ENCODE results near the gene KNDC1.
"Not testable (repeated sequence)": the region's sequence is repeated elsewhere in the genome, so short reads cannot be mapped to it uniquely, and the experiment has no call there.

Gene KNDC1

GRCh38 chr10:133161486-133162109 is 1.6 kb downstream of the KNDC1 start:
- DNase-seq (ENCODE audit: low spot score), result no peak

- no peak for DNase-seq (ENCODE audit: low spot score)
Measured at GRCh38 chr10:133162178-133162909, 2.3 kb downstream of the KNDC1 start.

DNA sequence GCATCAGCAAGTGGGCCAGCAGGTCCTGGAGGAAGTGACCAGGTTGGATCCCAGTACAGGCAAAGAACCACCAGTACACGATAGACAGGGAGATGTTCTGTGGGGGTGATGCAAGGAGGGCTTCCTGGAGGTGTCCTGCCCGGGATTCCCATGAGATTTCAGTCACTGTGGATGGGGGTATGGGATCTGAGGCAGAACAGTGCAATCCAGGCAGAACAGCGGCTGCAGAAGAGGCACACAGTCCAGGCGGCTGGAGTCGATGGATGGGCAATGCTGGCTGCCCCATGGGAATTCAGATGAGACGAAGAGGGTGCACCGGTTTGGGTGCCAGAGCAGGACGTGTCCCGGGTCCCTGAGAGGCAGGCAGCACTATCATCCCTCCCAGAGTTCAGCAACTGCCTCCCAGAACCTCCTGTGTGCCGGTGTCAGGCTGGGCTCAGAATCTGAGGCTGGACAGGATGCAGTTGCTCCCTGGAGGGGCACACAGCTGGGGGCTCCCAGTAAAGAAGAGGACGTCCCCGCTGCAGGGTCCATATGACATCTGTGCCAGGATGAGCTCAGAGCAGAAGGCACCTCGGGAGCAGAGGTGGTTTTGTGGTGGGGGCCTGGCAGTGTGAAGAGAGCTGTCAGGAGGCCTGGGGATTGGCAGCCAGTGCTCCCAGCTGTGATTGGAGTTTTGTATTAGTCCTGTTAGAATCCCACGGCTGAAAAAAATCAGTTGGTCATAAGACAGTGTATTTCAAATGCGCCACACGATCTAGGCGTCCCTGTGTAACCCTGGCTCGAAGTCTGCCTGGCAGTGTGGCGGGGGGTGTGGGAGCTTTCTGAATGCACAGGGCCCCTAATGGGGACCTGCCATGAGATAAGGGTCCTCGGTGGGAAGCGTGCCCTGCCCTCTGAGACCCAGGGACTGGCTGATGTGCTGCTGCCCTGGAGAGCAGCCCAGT is 3.2 kb downstream of the KNDC1 start:
- DNase-seq (ENCODE audit: low spot score), result no peak

DNA sequence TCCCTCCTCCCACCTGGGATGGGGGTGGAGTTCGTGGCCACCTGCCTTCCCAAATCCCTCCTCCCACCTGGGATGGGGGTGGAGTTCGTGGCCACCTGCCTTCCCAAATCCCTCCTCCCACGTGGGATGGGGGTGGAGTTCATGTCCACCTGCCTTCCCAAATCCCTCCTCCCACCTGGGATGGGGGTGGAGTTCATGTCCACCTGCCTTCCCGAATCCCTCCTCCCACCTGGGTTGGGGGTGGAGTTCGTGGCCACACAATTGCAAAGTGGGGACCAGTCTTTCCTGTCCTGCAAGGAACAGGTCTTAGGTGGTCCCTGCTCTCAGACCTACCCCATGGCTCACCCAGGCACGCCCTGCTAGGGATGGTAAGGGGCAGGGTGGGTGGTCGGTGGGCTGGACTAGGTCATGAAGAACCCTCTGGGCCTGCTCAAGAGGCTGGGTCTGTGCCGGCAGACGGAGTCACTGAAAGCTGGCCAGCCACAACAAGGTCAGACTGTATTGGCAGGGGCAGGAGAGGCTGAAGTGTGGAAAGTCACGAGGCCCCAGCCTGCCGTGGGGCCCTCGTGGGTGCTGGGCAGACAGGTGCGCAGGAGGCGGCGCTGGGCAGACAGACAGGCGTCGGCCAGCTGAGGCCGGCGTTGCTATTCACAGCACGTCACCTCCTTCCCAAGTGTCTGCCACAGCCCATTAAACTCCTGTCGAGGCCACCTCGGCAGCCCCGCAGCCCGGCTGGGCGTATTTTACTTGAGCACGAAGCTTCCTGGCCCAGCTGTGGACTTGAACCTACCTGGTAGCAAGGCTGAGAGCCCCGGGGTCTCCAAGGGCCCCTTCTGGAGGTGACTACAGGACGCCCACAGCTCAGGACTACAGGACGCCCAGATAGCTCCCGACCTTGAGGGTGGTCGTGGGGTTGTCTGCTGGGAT is 4.1 kb downstream of the KNDC1 start:
- no peak for DNase-seq (ENCODE audit: low spot score)

DNA sequence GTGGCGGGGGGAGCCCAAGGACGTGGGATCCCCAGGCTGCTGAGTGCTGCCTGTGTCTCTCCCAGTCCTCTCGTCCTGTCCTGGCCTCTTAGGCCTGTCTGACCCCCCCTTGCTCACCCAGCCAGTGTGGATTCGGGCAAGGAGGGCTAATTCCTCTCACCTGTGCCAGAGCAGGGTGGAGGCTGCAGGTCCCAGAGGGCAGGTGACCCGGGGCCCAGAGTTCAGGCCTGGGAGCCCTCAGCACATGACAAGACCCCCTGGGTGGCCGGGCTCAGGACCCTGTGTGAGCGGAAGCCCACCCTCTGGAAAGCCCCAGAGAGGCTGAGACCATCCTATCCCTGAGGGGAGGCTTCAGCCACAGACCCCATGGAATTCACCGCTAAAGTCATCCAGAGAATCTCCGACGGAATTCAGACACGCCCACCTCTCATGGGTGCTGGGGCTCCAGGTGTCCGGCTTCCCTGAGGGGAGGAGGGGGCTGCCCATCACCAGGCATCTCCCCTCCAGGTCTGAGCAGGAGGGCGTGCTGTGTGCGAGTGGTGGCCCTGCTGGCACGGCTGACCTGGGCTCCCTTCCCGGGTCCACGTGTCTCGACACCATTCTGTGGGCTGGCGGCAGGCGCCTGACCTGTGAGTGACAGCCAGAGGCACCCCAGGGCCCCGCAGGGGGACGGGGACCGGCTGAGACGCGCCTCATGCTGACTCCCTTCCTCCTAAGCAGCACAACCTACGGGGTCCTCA is 5.0 kb downstream of the KNDC1 start:
- DNase-seq (ENCODE audit: low spot score), result no peak

- no peak for DNase-seq (ENCODE audit: low spot score)
Measured at GRCh38 chr10:133165556-133166503, 5.8 kb downstream of the KNDC1 start.

- DNase-seq (ENCODE audit: low spot score), result no peak
Measured at GRCh38 chr10:133166504-133166827, 6.4 kb downstream of the KNDC1 start.

- DNase-seq (ENCODE audit: low spot score), result no peak
Measured at GRCh38 chr10:133166828-133167692, 7.0 kb downstream of the KNDC1 start.

DNA sequence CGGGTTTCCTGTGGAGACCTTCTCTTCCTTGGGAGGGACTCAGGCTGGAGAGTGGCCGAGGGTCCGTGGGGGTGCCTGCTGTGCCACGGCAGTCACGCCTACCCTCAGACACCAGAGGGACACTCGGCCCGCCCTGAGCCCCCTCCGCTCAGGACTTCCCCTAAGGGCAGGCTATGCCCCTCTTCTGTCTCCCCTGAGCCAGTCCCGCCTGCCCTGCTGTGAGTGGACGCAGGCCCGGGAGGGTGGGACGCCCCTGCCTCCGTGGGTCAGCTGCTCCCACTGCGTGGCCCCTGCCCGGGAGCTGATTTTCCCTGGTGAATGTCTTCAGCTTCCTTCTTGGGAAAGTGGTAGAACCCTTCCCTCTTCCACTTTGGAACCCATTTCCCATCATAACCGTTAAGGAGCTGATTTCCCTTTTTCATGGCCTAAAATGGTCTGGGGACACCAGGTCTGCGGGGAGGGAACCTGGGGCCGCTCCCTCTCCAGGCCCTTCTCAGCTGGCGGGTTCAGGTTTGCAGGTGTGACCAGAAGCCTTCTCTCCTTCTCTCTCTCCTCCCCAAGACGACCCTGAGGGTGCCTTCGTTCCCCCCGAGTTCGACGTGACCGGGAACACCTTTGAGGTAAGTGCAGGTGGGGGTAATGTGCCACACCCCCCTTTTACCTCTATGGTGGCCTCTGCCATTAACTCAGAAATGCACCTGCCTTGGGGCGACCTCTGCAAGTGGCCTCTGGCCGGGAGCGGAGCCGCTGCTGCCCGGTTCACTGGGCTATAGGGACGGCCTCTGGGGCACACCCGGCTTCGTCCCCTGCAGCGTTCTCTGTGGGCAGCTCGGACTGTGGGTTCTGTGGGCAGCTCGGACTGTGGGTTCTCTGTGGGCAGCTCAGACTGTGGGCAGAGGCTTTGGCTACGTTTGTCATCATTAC is 7.9 kb downstream of the KNDC1 start:
- DNase-seq (ENCODE audit: low spot score), result no peak

GRCh38 chr10:133168617-133169031 is 8.6 kb downstream of the KNDC1 start:
- DNase-seq (ENCODE audit: low spot score), result no peak

- no peak for DNase-seq (ENCODE audit: low spot score)
Measured at GRCh38 chr10:133169173-133169947, 9.3 kb downstream of the KNDC1 start.

DNA sequence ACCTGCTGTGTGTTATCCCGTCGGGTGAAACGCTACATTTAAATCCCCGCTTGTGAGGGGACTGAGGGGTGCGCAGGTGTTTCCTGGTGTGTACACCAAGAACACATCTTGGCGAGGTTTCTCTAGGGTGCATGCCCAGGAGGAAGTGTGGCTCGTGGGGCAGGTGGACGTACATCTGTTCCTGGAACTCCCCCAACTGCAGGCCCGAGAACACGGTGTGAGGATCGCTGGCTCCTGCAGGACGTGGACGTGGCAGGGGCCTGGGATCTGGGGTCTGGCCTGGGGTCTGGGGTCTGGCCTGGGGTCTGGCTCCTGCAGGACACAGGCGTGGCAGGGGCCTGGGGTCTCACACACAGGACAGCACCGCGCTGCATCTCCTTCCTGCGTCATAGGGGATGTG is 10.1 kb downstream of the KNDC1 start:
- no peak for DNase-seq (ENCODE audit: low spot score)

DNA sequence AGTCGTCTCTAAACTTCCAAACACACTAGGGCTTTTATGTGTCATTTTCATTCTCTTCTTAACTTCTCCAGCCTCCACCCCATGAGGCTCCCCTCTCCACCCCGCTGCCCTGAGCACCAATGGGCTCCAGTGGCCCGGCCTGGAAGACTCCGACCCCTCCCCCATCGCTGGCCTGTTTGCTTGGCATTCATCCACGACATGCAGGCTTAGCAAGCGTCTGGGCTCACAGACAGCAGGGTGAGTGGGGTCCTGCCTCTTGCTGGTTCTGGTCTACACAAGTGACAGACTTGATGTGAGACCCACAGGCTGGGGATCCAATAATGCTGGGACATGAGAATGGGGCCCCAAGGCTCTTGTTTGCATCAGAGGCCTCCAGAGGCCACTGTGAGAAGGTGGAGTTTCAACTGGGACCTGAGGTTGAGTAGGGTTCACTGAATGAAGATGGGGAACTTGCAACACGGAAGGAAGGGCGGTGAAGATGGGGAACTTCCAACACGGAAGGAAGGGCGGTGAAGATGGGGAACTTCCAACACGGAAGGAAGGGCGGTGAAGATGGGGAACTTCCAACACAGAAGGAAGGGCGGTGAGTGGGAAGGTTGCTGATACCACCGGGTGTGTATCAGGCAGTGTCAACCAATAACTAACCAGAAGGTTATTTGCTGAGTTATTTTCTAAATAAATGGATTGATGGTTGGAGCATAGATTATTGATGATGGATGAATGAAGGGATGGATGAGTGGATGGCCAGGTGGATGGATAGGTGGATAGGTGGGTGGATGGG is 14.0 kb downstream of the KNDC1 start:
- DNase-seq (ENCODE audit: low spot score), result no peak

DNA sequence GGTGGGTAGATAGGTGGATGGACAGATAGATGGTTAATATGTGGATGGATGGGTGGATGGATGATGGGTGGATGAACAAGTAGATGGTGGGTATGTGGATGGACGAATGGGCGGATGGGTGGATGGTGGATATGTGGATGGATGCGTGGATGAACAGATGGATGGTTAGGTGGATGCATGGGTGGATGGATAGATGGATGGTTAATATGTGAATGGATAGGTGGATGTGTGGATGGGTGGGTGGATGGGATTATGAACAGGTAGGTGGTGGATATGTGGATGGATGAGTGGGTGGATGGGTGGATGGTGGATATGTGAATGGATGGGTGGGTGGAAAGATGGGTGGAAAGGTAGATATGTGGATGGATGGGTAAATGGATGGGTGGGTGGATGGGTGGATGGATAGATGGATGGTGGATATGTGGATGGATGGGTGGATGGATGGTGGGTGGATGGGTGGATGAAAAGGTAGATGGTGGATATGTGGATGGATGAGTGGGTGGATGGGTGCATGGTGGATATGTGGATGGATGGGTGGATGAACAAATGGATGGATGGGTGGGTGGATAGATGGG is 14.8 kb downstream of the KNDC1 start:
- DNase-seq (ENCODE audit: low spot score), result no peak

DNA sequence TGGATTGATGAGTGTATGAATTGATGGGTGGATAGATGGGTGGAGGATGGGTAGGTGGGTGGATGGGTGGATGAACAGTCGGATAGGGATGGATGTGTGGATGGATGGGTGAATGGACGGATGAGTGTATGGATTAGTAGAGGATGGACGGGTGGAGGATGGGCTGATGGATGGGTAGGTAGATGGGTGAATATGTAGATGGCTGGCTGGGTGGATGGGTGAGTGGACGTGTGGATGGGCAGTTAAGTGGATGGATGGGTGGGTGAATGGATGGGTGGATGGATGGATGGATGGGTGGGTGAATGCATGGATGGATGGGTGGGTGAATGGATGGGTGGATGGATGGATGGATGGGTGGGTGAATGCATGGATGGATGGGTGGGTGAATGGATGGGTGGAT is 15.6 kb downstream of the KNDC1 start:
- not testable (repeated sequence) for DNase-seq (ENCODE audit: low spot score)

DNA sequence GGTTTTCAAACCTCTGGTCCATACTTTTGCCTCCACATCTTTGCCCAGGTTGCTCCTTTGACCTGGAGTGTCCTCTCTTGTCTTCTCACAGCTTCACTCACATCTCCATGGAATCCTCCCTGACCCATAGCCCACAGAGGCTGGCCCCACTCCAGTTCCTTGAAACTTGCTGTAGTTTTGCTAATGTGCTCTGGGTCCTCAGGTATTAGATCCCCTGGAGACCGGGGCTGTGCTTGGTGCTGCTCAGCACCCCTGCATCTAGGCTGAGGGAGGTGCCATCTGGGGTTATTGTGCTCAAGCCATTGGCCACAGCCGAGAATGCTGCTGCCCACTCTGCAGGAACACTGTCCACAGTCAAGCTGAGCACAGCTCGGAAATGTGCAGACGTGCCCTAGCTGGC is 16.5 kb downstream of the KNDC1 start:
- no peak for DNase-seq (ENCODE audit: low spot score)
